HEK293 (cell line): ENCODE results near the gene MLLT10.

ENCODE experiments used
- CTCF ChIA-PET: fragments of 350-600 bp; formaldehyde crosslinking; extraction: SDS; loops from one replicate; lab custom pipeline; 2021; ENCODE audit warnings: antibody characterized with exemption; lab: Yijun Ruan, JAX
- POLR2A ChIA-PET: fragments of 300-600 bp; formaldehyde crosslinking; extraction: SDS; loops from one replicate; lab custom pipeline; 2020; ENCODE audit warnings: antibody characterized with exemption, inconsistent platforms; lab: Yijun Ruan, JAX
- H3K27ac ChIP-seq: fragments of 200-500 bp; sonication (Bioruptor generic); 2 replicates; pipeline ENCODE4 v1.5.1; 2014; ENCODE audit warnings: low read depth, low read length, control low read depth, inconsistent platforms; ENCODE audit errors: extremely low read depth
- H3K36me3 ChIP-seq, 2 experiments: fragments of 200-500 bp in 1 of 2; sonication (Bioruptor generic) in 1 of 2; 1 replicate in 1 of 2; 2 replicates in 1 of 2; pipeline ENCODE4 v1.5.1; 2014 to 2017; ENCODE audit warnings: inconsistent platforms in 2 of 2, low read length in 2 of 2; ENCODE audit not compliant: control insufficient read depth in 2 of 2, insufficient read depth in 1 of 2
- H3K4me1 ChIP-seq: fragments of 200-500 bp; sonication (Bioruptor generic); 2 replicates; pipeline ENCODE4 v1.5.1; 2014; ENCODE audit warnings: mild to moderate bottlenecking, low read length, inconsistent platforms; ENCODE audit not compliant: control insufficient read depth, insufficient read depth
- H3K4me3 ChIP-seq: 2 replicates; pipeline ENCODE4 v1.5.1; 2011; ENCODE audit warnings: low read depth, mild to moderate bottlenecking, control low read depth, low read length, moderate library complexity
- H3K9me3 ChIP-seq: fragments of 200-500 bp; sonication (Bioruptor generic); 2 replicates; pipeline ENCODE4 v1.5.1; 2014; ENCODE audit warnings: low read depth, low read length, inconsistent platforms; ENCODE audit not compliant: control insufficient read depth, insufficient read depth
- BCL11B ChIP-seq: fragments of 450-650 bp; formaldehyde crosslinking; IDR thresholded peaks from 2 replicates; pipeline ENCODE4 v1.5.1; 2016; ENCODE audit warnings: low read depth, missing biosample characterization, missing genetic modification characterization
- FEZF1 ChIP-seq: fragments of 450-650 bp; formaldehyde crosslinking; IDR thresholded peaks from 2 replicates; pipeline ENCODE4 v1.5.1; 2016; ENCODE audit warnings: missing biosample characterization, missing genetic modification characterization
- IKZF3 ChIP-seq: fragments of 450-650 bp; IDR thresholded peaks from 2 replicates; pipeline ENCODE4 v1.5.0; 2018; ENCODE audit warnings: missing biosample characterization, mild to moderate bottlenecking, missing genetic modification characterization, moderate library complexity
- KLF1 ChIP-seq: fragments of 450-650 bp; formaldehyde crosslinking; IDR thresholded peaks from 2 replicates; pipeline ENCODE4 v1.5.1; 2016; ENCODE audit warnings: missing biosample characterization, missing genetic modification characterization
- KLF8 ChIP-seq: fragments of 450-650 bp; formaldehyde crosslinking; IDR thresholded peaks from 2 replicates; pipeline ENCODE4 v1.5.1; 2016; ENCODE audit warnings: missing biosample characterization, missing genetic modification characterization
- MYNN ChIP-seq: fragments of 450-650 bp; formaldehyde crosslinking; IDR thresholded peaks from 2 replicates; pipeline ENCODE4 v1.5.1; 2016; ENCODE audit warnings: missing biosample characterization, missing genetic modification characterization, borderline replicate concordance
- OSR2 ChIP-seq: fragments of 450-650 bp; formaldehyde crosslinking; IDR thresholded peaks from 2 replicates; pipeline ENCODE4 v1.5.1; 2016; ENCODE audit warnings: missing biosample characterization, missing genetic modification characterization
- PRDM1 ChIP-seq: fragments of 450-650 bp; formaldehyde crosslinking; IDR thresholded peaks from 2 replicates; pipeline ENCODE4; 2016; ENCODE audit warnings: missing biosample characterization, missing genetic modification characterization
- SALL2 ChIP-seq: fragments of 450-650 bp; formaldehyde crosslinking; IDR thresholded peaks from 2 replicates; pipeline ENCODE4 v1.5.0; 2017; ENCODE audit warnings: missing biosample characterization, mild to moderate bottlenecking, missing genetic modification characterization, borderline replicate concordance
- SCRT1 ChIP-seq: fragments of 450-650 bp; formaldehyde crosslinking; IDR thresholded peaks from 2 replicates; pipeline ENCODE4 v1.5.1; 2016; ENCODE audit warnings: missing biosample characterization, missing genetic modification characterization, borderline replicate concordance
- ZBTB17 ChIP-seq: fragments of 450-650 bp; formaldehyde crosslinking; IDR thresholded peaks from 2 replicates; pipeline ENCODE4 v1.5.1; 2016; ENCODE audit warnings: missing biosample characterization, missing genetic modification characterization
- ZBTB20 ChIP-seq: fragments of 450-650 bp; formaldehyde crosslinking; IDR thresholded peaks from 2 replicates; pipeline ENCODE4 v1.5.1; 2016; ENCODE audit warnings: missing biosample characterization, missing genetic modification characterization
- ZFHX2 ChIP-seq: fragments of 450-650 bp; formaldehyde crosslinking; conservative IDR thresholded peaks from 2 replicates; pipeline ENCODE4 v1.5.1; 2016; ENCODE audit warnings: missing biosample characterization, missing genetic modification characterization
- ZNF221 ChIP-seq: fragments of 450-650 bp; formaldehyde crosslinking; IDR thresholded peaks from 2 replicates; pipeline ENCODE4 v1.5.1; 2017; ENCODE audit warnings: missing biosample characterization, missing genetic modification characterization, borderline replicate concordance
- ZNF302 ChIP-seq: fragments of 450-650 bp; formaldehyde crosslinking; IDR thresholded peaks from 2 replicates; pipeline ENCODE4 v1.5.1; 2016; ENCODE audit warnings: missing biosample characterization, missing genetic modification characterization, low read depth
- ZNF366 ChIP-seq: fragments of 450-650 bp; formaldehyde crosslinking; conservative IDR thresholded peaks from 2 replicates; pipeline ENCODE4 v1.5.1; 2016; ENCODE audit warnings: missing biosample characterization, missing genetic modification characterization
- ZNF664 ChIP-seq: fragments of 450-650 bp; formaldehyde crosslinking; IDR thresholded peaks from 2 replicates; pipeline ENCODE4 v1.5.1; 2016; ENCODE audit warnings: missing biosample characterization, missing genetic modification characterization
- ZNF792 ChIP-seq: fragments of 450-650 bp; formaldehyde crosslinking; IDR thresholded peaks from 2 replicates; pipeline ENCODE4 v1.5.1; 2016; ENCODE audit warnings: missing biosample characterization, missing genetic modification characterization
- ZNF843 ChIP-seq: fragments of 450-650 bp; formaldehyde crosslinking; IDR thresholded peaks from 2 replicates; pipeline ENCODE4 v1.5.1; 2016; ENCODE audit warnings: missing biosample characterization, missing genetic modification characterization
- TF ChIP-seq, protein P1 (sequence below): fragments of 450-650 bp; formaldehyde crosslinking; IDR thresholded peaks from 2 replicates; pipeline ENCODE4 v1.5.1; 2017; ENCODE audit warnings: missing biosample characterization, missing genetic modification characterization
- TF ChIP-seq, protein P2 (sequence below): fragments of 450-650 bp; formaldehyde crosslinking; IDR thresholded peaks from 2 replicates; pipeline ENCODE4 v1.5.1; 2016; ENCODE audit warnings: missing biosample characterization, missing genetic modification characterization

The MLLT10 gene

DNA sequence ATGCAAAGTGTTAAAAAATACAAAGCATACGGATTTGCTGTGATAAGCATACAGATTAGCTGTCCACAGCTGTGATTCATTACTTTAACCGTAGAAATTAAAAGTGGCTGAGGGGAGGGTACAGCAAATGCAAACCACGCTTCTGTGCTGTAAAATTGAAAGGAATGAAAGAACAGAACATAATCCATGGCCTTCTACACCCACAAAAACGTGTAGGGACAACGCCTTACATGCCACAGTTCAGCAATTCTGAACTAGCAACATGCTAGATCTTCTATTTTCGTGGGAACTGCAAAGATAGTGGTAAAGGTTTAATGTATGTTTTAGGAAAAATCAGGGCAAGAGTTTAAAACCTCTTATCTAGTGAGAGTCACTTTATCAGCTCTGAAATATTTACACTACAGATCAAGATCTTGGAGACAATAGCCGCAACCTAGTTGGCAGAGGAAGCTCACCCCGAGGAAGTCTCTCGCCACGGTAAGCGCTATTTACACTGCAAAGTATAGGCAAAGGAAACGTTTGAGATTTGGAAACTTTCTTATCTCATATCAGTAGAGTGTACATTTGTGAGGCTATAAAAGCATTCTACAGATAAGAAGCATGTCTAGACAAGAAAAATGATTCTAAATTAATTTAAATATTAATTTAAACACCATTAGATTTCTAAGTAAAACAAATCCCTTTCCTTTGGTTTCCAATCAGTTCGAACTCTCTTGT is 193.6 kb downstream of the MLLT10 start (continued):
- TF ChIP-seq IKZF3 (tag by site-specific recombination) (peak; percentile 54; the same call in 1 of the 2 replicates), ZNF664 (tag by site-specific recombination) (peak; percentile 95), KLF1 (tag by site-specific recombination) (peak; percentile 53), KLF8 (0 out of 2 replicates have a peak, but pooled peaks have one; percentile 1), ZNF843 (tag by site-specific recombination) (0 out of 2 replicates have a peak, but pooled peaks have one; percentile 19), FEZF1 (tag by site-specific recombination) (peak; percentile 82), ZBTB20 (no peak), PRDM1 (tag by site-specific recombination) (peak; percentile 66), SCRT1 (tag by site-specific recombination) (no peak), OSR2 (tag by site-specific recombination) (peak; percentile 69), ZNF221 (tag by site-specific recombination) (no peak), ZNF302 (tag by site-specific recombination) (no peak), ZNF792 (tag by site-specific recombination) (no peak), MYNN (tag by site-specific recombination) (peak; percentile 57; the same call in 1 of the 2 replicates), ZNF366 (tag by site-specific recombination) (peak; percentile 35), ZFHX2 (tag by site-specific recombination) (peak; percentile 77)
- TF ChIP-seq, protein P1, sequence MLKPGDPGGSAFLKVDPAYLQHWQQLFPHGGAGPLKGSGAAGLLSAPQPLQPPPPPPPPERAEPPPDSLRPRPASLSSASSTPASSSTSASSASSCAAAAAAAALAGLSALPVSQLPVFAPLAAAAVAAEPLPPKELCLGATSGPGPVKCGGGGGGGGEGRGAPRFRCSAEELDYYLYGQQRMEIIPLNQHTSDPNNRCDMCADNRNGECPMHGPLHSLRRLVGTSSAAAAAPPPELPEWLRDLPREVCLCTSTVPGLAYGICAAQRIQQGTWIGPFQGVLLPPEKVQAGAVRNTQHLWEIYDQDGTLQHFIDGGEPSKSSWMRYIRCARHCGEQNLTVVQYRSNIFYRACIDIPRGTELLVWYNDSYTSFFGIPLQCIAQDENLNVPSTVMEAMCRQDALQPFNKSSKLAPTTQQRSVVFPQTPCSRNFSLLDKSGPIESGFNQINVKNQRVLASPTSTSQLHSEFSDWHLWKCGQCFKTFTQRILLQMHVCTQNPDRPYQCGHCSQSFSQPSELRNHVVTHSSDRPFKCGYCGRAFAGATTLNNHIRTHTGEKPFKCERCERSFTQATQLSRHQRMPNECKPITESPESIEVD (tag by site-specific recombination): peak; percentile 83
- TF ChIP-seq, all 188 proteins: peak for 24

DNA sequence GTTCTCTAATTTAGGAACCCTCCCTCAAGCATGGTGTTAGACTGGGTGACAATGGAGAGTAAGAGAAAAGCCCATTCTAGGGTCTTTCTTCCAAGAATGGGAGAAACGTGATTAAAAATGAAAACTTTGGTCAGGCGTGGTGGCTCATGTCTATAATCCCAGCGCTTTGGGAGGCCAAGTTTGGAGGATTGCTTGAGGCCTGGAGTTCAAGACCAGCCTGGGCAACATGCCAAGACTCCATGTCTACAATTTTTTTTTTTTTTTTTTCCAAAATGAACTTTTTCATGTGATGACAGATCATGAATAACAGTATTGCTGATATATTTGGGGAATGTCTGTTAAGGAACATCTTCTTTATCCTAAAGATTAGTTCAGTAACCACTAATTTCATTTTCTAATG is 194.6 kb downstream of the MLLT10 start:
- Histone ChIP-seq H3K4me3 (no peak overlapping the region), H3K27ac (no peak overlapping the region), H3K9me3 (no peaks in the 10 kb centered on the region), H3K4me1 (peaks cover 32% of the 10 kb centered on the region), H3K36me3 (peaks cover 0 to 5% of the 10 kb centered on the region in 2 experiments)
- CTCF ChIA-PET: interaction anchor here (1.6 kb wide), 2 partner anchors 232 to 450 kb away, joined by 4 to 7 read pairs; no protein-coding TSS in a partner anchor
- TF ChIP-seq, protein P2, sequence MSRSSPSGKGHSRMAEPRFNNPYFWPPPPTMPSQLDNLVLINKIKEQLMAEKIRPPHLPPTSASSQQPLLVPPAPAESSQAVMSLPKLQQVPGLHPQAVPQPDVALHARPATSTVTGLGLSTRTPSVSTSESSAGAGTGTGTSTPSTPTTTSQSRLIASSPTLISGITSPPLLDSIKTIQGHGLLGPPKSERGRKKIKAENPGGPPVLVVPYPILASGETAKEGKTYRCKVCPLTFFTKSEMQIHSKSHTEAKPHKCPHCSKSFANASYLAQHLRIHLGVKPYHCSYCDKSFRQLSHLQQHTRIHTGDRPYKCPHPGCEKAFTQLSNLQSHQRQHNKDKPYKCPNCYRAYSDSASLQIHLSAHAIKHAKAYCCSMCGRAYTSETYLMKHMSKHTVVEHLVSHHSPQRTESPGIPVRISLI (tag by site-specific recombination): peak; percentile 59; the same call in 1 of the 2 replicates
- TF ChIP-seq SALL2 (tag by site-specific recombination) (no peak), ZBTB17 (0 out of 2 replicates have a peak, but pooled peaks have one; percentile 17), BCL11B (tag by site-specific recombination) (no peak)
- POLR2A ChIA-PET: no interaction called here
